ENCODE measurements around the gene MED9. TPM values are rescaled to one million over a fixed set of nuclear protein-coding genes. Genes with fewer than 3 reads are reported as not detected.
A peak's percentile ranks its signal among the peaks of the same experiment; 100 is the strongest.
"Not testable (repeated sequence)": the region's sequence is repeated elsewhere in the genome, so short reads cannot be mapped to it uniquely, and the experiment has no call there.

The MED9 gene
- total and polyA plus RNA-seq, 2 donors = 14.3 TPM

DNA sequence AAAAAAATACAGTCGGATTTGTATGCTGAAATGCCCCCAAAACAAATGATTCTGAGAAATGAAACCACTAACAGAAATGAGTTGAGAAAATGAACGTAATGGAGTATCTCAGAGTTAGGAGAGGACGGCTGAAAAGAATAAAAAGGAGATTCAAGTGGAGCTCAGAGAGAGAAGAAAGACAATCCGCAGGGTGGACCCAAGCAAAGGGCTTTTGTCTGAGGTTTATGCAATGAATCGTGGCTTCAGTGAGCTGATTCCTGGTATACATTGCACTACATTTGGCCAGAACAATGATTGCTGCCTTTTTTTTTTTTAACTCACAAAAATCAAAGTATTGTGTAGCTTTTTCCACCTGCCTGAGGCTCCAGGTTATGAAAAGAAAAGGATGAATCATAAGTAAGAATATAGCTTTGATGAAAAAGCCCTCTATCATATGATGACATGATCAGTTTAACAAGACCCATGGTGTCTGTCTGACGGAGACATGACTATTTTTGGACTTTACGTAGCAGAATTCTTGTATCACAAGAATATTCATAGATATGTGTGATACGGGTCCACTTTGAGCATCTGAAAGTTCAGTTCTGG lies 4.4 kb upstream of the MED9 start:
- H3K4me3 ChIP-seq (ENCODE audit: low read length in 2 of 2) = no peak overlapping the region
- no peak overlapping the region for H3K27ac ChIP-seq (ENCODE audit: low read depth in 1 of 2, low read length in 1 of 2)
- WGBS = 90% methylated on average over 8 of the region's 8 CpGs
- H3K36me3 ChIP-seq (ENCODE audit: control insufficient read depth in 2 of 2, insufficient read depth in 2 of 2, low read length in 1 of 2) = no peaks in the 10 kb centered on the region
- H3K9me3 ChIP-seq (ENCODE audit: control insufficient read depth in 2 of 2, insufficient read depth in 1 of 2, low read length in 1 of 2) = peaks cover 0 to 3% of the 10 kb centered on the region in 2 donors
- H3K27me3 ChIP-seq (ENCODE audit: control insufficient read depth in 2 of 2, insufficient read depth in 1 of 2, low read length in 1 of 2) = peaks cover 0 to 3% of the 10 kb centered on the region in 2 donors
- DNase-seq (ENCODE audit: low read depth in 6 of 9, low spot score in 9 of 9) = no peak
- H3K4me1 ChIP-seq (ENCODE audit: control insufficient read depth in 2 of 2, insufficient read depth in 2 of 2, low read length in 2 of 2) = peaks cover under 1 to 12% of the 10 kb centered on the region in 2 donors

DNA sequence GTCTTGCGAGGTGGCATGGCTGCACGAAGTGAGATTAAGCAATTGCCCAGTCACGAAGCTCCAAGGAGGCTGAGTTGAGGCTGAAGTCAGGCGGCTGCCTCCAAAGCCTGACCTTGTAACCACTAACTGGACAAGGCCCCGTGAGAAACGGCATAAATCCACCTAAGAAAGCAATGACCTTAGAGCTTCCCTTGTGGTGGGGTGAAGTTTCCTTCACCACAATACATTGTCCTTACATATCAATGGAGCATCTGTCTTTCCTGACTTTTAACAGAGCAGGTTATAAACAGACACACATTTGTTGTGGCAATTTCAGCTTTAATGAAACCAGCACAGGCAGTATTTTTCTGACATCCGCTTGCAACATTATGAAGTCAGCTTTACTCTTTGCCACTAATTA lies 2.5 kb upstream of the MED9 start:
- Histone ChIP-seq H3K4me1 (ENCODE audit: control insufficient read depth in 2 of 2, insufficient read depth in 2 of 2, low read length in 2 of 2) (peaks cover 11 to 28% of the 10 kb centered on the region in 2 donors), H3K9me3 (ENCODE audit: control insufficient read depth in 2 of 2, insufficient read depth in 1 of 2, low read length in 1 of 2) (no peaks in the 10 kb centered on the region), H3K27me3 (ENCODE audit: control insufficient read depth in 2 of 2, insufficient read depth in 1 of 2, low read length in 1 of 2) (peaks cover 0 to 3% of the 10 kb centered on the region in 2 donors), H3K4me3 (ENCODE audit: low read length in 2 of 2) (no peak overlapping the region), H3K27ac (ENCODE audit: low read depth in 1 of 2, low read length in 1 of 2) (no peak overlapping the region), H3K36me3 (ENCODE audit: control insufficient read depth in 2 of 2, insufficient read depth in 2 of 2, low read length in 1 of 2) (peaks cover 0 to 5% of the 10 kb centered on the region in 2 donors)
- DNase-seq (ENCODE audit: low read depth in 6 of 9, low spot score in 9 of 9) = no peak
- 95% methylated on average over 7 of the region's 7 CpGs for WGBS

DNA sequence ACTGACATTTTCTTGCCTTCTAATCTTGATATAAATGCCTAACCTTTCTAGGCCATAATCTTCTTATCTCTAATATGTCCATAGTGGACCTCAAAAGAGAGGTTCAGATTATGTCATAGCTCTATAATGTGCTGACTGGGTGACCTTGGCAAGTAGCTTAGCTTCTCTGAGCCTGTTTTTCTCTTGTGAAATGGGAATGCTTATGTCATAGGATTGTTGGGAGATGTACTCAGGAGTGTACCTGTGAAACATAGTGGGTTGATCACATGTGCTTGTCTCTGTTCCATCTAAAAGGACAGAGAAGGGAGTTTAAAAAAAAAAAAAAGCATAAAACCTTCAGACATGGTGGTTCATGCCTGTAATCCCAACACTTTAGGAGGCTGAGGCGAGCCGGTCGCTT lies 2.4 kb downstream of the MED9 start:
- peaks cover 38 to 68% of the 10 kb centered on the region in 2 donors for H3K4me1 ChIP-seq (ENCODE audit: control insufficient read depth in 2 of 2, insufficient read depth in 2 of 2, low read length in 2 of 2)
- H3K27me3 ChIP-seq (ENCODE audit: control insufficient read depth in 2 of 2, insufficient read depth in 1 of 2, low read length in 1 of 2) = no peaks in the 10 kb centered on the region
- no peak overlapping the region for H3K4me3 ChIP-seq (ENCODE audit: low read length in 2 of 2)
- 99% methylated on average over 3 of the region's 3 CpGs for WGBS
- peaks cover 0 to 2% of the 10 kb centered on the region in 2 donors for H3K9me3 ChIP-seq (ENCODE audit: control insufficient read depth in 2 of 2, insufficient read depth in 1 of 2, low read length in 1 of 2)
- no peak overlapping the region for H3K27ac ChIP-seq (ENCODE audit: low read depth in 1 of 2, low read length in 1 of 2)
- H3K36me3 ChIP-seq (ENCODE audit: control insufficient read depth in 2 of 2, insufficient read depth in 2 of 2, low read length in 1 of 2) = peaks cover 3 to 26% of the 10 kb centered on the region in 2 donors
- no peak for DNase-seq (ENCODE audit: low read depth in 6 of 9, low spot score in 9 of 9)

DNA sequence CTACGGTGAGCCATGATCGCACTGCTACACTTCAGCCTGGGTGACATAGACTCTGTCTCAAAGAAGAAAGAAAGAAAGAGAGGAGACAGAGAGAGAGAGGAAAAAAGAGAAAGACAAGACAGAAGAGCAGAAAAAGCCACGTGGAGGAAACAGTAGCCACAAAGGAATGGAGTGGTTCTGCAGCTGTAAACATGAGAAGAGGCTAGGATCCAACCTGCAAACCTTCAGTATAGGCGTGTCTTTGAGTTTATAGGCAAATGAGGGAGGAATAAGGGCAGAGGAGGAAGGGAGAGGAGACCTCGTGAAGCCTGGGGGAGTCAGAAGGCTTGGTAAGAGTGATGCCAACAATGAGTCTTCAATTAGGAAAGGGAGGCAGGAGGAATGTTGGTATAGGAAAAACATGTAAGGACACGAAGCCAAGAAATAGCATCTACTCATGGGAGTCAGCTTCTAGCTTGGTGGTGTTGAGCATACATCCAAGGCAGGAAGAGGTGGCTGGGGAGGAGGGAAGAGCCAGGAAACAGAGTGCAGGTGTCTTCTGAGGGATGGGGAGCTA lies 3.9 kb downstream of the MED9 start:
- peaks cover 0 to 10% of the 10 kb centered on the region in 2 donors for H3K9me3 ChIP-seq (ENCODE audit: control insufficient read depth in 2 of 2, insufficient read depth in 1 of 2, low read length in 1 of 2)
- peak in 3 of 9 donors; percentile 24 to 58 (median 27) for DNase-seq (ENCODE audit: low read depth in 6 of 9, low spot score in 9 of 9)
- H3K36me3 ChIP-seq (ENCODE audit: control insufficient read depth in 2 of 2, insufficient read depth in 2 of 2, low read length in 1 of 2) = peaks cover 6 to 37% of the 10 kb centered on the region in 2 donors
- H3K4me1 ChIP-seq (ENCODE audit: control insufficient read depth in 2 of 2, insufficient read depth in 2 of 2, low read length in 2 of 2) = peaks cover 42 to 82% of the 10 kb centered on the region in 2 donors
- H3K27me3 ChIP-seq (ENCODE audit: control insufficient read depth in 2 of 2, insufficient read depth in 1 of 2, low read length in 1 of 2) = no peaks in the 10 kb centered on the region
- H3K27ac ChIP-seq (ENCODE audit: low read depth in 1 of 2, low read length in 1 of 2) = peak overlapping the region; percentile 44 to 83
- 24% methylated on average over 6 of the region's 6 CpGs for WGBS
- H3K4me3 ChIP-seq (ENCODE audit: low read length in 2 of 2) = no peak overlapping the region

DNA sequence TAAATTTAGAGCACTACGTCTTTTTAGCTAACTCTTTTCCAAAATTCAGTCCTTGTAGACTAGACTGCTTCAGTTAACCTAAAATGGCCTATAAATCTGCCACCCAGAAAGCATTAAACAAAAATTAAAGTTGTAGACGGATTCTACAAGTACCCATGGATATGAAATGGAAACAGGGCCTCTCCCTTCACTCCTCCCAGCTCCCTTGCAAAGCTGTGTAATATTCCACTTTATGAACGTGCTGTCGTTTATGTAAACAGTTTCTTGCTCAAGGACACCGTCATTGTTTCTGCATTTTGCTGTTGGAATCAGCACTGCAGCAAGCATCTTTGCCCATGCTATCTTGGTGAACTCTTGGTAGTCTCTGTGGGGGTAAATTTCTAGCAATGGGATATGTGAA lies 5.1 kb downstream of the MED9 start:
- H3K4me1 ChIP-seq (ENCODE audit: control insufficient read depth in 2 of 2, insufficient read depth in 2 of 2, low read length in 2 of 2) = peaks cover 42 to 79% of the 10 kb centered on the region in 2 donors
- no peak overlapping the region for H3K4me3 ChIP-seq (ENCODE audit: low read length in 2 of 2)
- H3K36me3 ChIP-seq (ENCODE audit: control insufficient read depth in 2 of 2, insufficient read depth in 2 of 2, low read length in 1 of 2) = peaks cover 8 to 42% of the 10 kb centered on the region in 2 donors
- WGBS = 95% methylated on average over 5 of the region's 5 CpGs
- H3K27me3 ChIP-seq (ENCODE audit: control insufficient read depth in 2 of 2, insufficient read depth in 1 of 2, low read length in 1 of 2) = no peaks in the 10 kb centered on the region
- H3K9me3 ChIP-seq (ENCODE audit: control insufficient read depth in 2 of 2, insufficient read depth in 1 of 2, low read length in 1 of 2) = peaks cover 0 to 14% of the 10 kb centered on the region in 2 donors
- DNase-seq (ENCODE audit: low read depth in 6 of 9, low spot score in 9 of 9) = no peak
- peak overlapping the region in 1 of 2 donors; percentile 83 for H3K27ac ChIP-seq (ENCODE audit: low read depth in 1 of 2, low read length in 1 of 2)

DNA sequence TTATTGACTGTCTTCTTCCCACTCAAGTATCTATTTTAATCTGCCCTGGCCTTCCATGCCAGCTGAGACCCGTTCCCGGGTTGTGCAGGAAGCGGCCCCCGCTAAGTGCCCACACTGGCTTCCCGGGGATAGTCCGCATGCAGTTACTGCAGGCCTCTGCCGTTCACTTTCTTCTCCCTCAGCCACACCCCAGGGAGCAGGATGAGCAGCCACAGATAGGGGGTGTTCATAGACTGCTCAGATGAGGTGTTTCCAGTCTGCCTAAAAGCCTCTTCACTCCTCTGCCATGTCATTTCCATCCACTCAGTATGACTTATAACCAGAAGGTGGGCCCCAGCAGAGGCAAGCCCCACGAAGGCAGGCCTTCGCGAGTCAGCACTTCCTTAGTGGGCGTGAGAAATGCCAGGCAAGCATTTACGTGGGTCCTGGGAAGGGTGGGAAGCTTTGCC lies 7.7 kb downstream of the MED9 start:
- peak in 2 of 9 donors; percentile 30 to 44 for DNase-seq (ENCODE audit: low read depth in 6 of 9, low spot score in 9 of 9)
- peaks cover 10 to 52% of the 10 kb centered on the region in 2 donors for H3K36me3 ChIP-seq (ENCODE audit: control insufficient read depth in 2 of 2, insufficient read depth in 2 of 2, low read length in 1 of 2)
- peaks cover 0 to 14% of the 10 kb centered on the region in 2 donors for H3K9me3 ChIP-seq (ENCODE audit: control insufficient read depth in 2 of 2, insufficient read depth in 1 of 2, low read length in 1 of 2)
- peaks cover 34 to 69% of the 10 kb centered on the region in 2 donors for H3K4me1 ChIP-seq (ENCODE audit: control insufficient read depth in 2 of 2, insufficient read depth in 2 of 2, low read length in 2 of 2)
- no peaks in the 10 kb centered on the region for H3K27me3 ChIP-seq (ENCODE audit: control insufficient read depth in 2 of 2, insufficient read depth in 1 of 2, low read length in 1 of 2)
- 38% methylated on average over 12 of the region's 12 CpGs for WGBS
- H3K27ac ChIP-seq (ENCODE audit: low read depth in 1 of 2, low read length in 1 of 2) = no peak overlapping the region
- H3K4me3 ChIP-seq (ENCODE audit: low read length in 2 of 2) = no peak overlapping the region

DNA sequence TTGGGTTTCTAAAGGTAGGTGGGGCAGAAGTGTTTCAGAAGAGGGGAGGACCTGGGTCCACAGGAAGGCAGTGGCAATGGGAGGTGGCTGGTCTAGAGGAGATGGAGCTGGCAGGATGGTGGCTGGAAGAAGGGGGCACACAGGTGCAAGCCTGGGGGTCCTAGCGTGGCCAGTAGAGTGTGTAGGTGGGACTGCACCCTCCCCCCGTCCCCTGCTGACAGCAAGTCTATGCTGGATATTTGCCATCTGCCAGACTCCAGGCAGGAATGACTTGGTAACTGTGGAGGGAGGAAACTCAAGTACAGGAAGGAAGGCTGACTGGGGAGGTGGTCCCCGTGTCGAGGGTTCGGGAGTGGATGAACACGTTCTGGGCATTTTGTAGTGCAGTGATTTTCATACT lies 8.6 kb downstream of the MED9 start:
- no peaks in the 10 kb centered on the region for H3K27me3 ChIP-seq (ENCODE audit: control insufficient read depth in 2 of 2, insufficient read depth in 1 of 2, low read length in 1 of 2)
- peaks cover 10 to 51% of the 10 kb centered on the region in 2 donors for H3K36me3 ChIP-seq (ENCODE audit: control insufficient read depth in 2 of 2, insufficient read depth in 2 of 2, low read length in 1 of 2)
- H3K4me3 ChIP-seq (ENCODE audit: low read length in 2 of 2) = no peak overlapping the region
- WGBS = 96% methylated on average over 6 of the region's 6 CpGs
- H3K9me3 ChIP-seq (ENCODE audit: control insufficient read depth in 2 of 2, insufficient read depth in 1 of 2, low read length in 1 of 2) = peaks cover 0 to 14% of the 10 kb centered on the region in 2 donors
- no peak overlapping the region for H3K27ac ChIP-seq (ENCODE audit: low read depth in 1 of 2, low read length in 1 of 2)
- peaks cover 29 to 60% of the 10 kb centered on the region in 2 donors for H3K4me1 ChIP-seq (ENCODE audit: control insufficient read depth in 2 of 2, insufficient read depth in 2 of 2, low read length in 2 of 2)
- DNase-seq (ENCODE audit: low read depth in 6 of 9, low spot score in 9 of 9) = no peak

DNA sequence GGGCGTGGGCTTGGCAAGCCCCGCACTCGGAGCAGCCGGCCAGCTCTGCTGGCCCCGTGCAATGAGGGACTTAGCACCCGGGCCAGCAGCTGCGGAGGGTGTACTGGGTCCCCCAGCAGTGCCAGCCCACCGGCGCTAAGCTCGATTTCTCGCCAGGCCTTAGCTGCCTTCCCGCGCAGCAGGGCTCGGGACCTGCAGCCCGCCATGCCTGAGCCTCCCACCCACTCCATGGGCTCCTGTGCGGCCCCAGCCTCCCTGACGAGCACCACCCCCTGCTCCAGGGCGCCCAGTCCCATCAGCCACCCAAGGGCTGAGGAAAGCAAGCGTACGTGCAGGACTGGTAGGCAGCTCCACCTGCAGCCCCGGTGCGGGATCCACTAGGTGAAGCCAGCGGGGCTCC lies 9.6 kb downstream of the MED9 start:
- peaks cover 23 to 50% of the 10 kb centered on the region in 2 donors for H3K4me1 ChIP-seq (ENCODE audit: control insufficient read depth in 2 of 2, insufficient read depth in 2 of 2, low read length in 2 of 2)
- WGBS = over 99% methylated on average over 23 of the region's 23 CpGs
- DNase-seq (ENCODE audit: low read depth in 6 of 9, low spot score in 9 of 9); H3K27me3 ChIP-seq (ENCODE audit: control insufficient read depth in 2 of 2, insufficient read depth in 1 of 2, low read length in 1 of 2); H3K4me3 ChIP-seq (ENCODE audit: low read length in 2 of 2); H3K27ac ChIP-seq (ENCODE audit: low read depth in 1 of 2, low read length in 1 of 2): not testable (repeated sequence)
- peaks cover 19 to 60% of the 10 kb centered on the region in 2 donors for H3K36me3 ChIP-seq (ENCODE audit: control insufficient read depth in 2 of 2, insufficient read depth in 2 of 2, low read length in 1 of 2)
- H3K9me3 ChIP-seq (ENCODE audit: control insufficient read depth in 2 of 2, insufficient read depth in 1 of 2, low read length in 1 of 2) = peaks cover 0 to 14% of the 10 kb centered on the region in 2 donors

DNA sequence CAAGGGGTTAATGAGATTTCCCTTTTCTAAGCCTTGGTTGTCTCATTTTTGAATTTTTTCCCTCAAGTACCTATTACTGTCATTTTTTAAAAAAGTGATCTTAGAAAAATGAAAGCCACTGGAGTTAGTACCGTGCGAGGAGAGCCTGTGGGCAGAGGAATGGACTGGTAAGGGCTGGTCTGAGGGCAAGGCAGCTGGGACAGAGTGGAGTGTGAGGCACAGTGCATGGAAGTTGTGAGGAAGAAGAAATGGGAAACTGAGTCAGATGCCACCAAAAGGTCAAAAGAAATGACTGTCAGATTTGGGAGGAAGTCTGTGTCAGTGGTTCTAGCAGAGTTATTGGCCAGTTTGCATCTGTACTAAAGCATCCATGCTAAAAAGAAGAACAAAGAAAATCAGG lies 11.2 kb downstream of the MED9 start:
- Histone ChIP-seq H3K4me1 (ENCODE audit: control insufficient read depth in 2 of 2, insufficient read depth in 2 of 2, low read length in 2 of 2) (peaks cover 13 to 49% of the 10 kb centered on the region in 2 donors), H3K4me3 (ENCODE audit: low read length in 2 of 2) (no peak overlapping the region), H3K36me3 (ENCODE audit: control insufficient read depth in 2 of 2, insufficient read depth in 2 of 2, low read length in 1 of 2) (peaks cover 30 to 68% of the 10 kb centered on the region in 2 donors), H3K27ac (ENCODE audit: low read depth in 1 of 2, low read length in 1 of 2) (no peak overlapping the region), H3K9me3 (ENCODE audit: control insufficient read depth in 2 of 2, insufficient read depth in 1 of 2, low read length in 1 of 2) (peaks cover 0 to 14% of the 10 kb centered on the region in 2 donors), H3K27me3 (ENCODE audit: control insufficient read depth in 2 of 2, insufficient read depth in 1 of 2, low read length in 1 of 2) (no peaks in the 10 kb centered on the region)
- DNase-seq (ENCODE audit: low read depth in 6 of 9, low spot score in 9 of 9) = no peak
- WGBS = 49% methylated on average over 2 of the region's 2 CpGs
